CD14-positive monocyte (primary cell): ENCODE data around the gene SLC2A6. TPM values are rescaled to one million over a fixed set of nuclear protein-coding genes. Genes with fewer than 3 reads are reported as not detected.
A peak's percentile ranks its signal among the peaks of the same experiment; 100 is the strongest.

Experiments used
- DNase-seq, 3 donors: peaks; one replicate each; pipeline ENCODE4 v3.0.0-alpha.2; 2011 to 2022
- H2AFZ ChIP-seq: 2 replicates; pipeline ENCODE4 v1.6.0; 2012; ENCODE audit warnings: mild to moderate bottlenecking, low read depth, low read length, inconsistent platforms; ENCODE audit not compliant: insufficient read depth, poor library complexity, severe bottlenecking
- H3K27ac ChIP-seq, 2 donors: 1 replicate in 1 of 2; 2 replicates in 1 of 2; pipeline ENCODE4 v1.5.1; 2012 to 2013; ENCODE audit warnings: low read length in 2 of 2, control low read depth in 1 of 2, inconsistent platforms in 1 of 2, low read depth in 1 of 2, mild to moderate bottlenecking in 1 of 2
- H3K27me3 ChIP-seq, 2 donors: one replicate each; pipeline versions ENCODE4 v1.6.0 to v1.6.1; 2011 to 2013; ENCODE audit warnings: low read length in 2 of 2; ENCODE audit not compliant: control insufficient read depth in 2 of 2, insufficient read depth in 2 of 2
- H3K36me3 ChIP-seq, 2 donors: replicated peaks in 1 of 2; 1 replicate in 1 of 2; 2 replicates in 1 of 2; pipeline versions ENCODE4 v1.5.1 to v1.6.1; 2012 to 2013; ENCODE audit warnings: low read length in 2 of 2, control low read depth in 1 of 2, inconsistent platforms in 1 of 2, mild to moderate bottlenecking in 1 of 2; ENCODE audit not compliant: insufficient read depth in 2 of 2, control insufficient read depth in 1 of 2
- H3K4me1 ChIP-seq, 2 donors: 1 replicate in 1 of 2; 2 replicates in 1 of 2; pipeline versions ENCODE4 v1.5.1 to v1.6.1; 2012 to 2013; ENCODE audit warnings: low read length in 2 of 2, control low read depth in 1 of 2, inconsistent platforms in 1 of 2, mild to moderate bottlenecking in 1 of 2, moderate library complexity in 1 of 2; ENCODE audit not compliant: insufficient read depth in 2 of 2, control insufficient read depth in 1 of 2
- H3K4me2 ChIP-seq: replicated peaks from 2 replicates; pipeline ENCODE3; 2012; ENCODE audit warnings: low read length, moderate library complexity, mild to moderate bottlenecking; ENCODE audit not compliant: poor library complexity, severe bottlenecking; ENCODE audit errors: extremely low read depth
- H3K4me3 ChIP-seq, 3 experiments: fragments of 200-600 bp in 1 of 3; sonication (generic) in 1 of 3; replicated peaks in 1 of 3; 1 replicate in 2 of 3; 2 replicates in 1 of 3; pipeline ENCODE4 v1.5.1; 2011 to 2013; ENCODE audit warnings: low read length in 3 of 3, mild to moderate bottlenecking in 3 of 3, control low read depth in 2 of 3, low read depth in 2 of 3, inconsistent platforms in 1 of 3, moderate library complexity in 1 of 3
- H3K79me2 ChIP-seq: 2 replicates; pipeline ENCODE4 v1.6.0; 2012; ENCODE audit warnings: mild to moderate bottlenecking, control low read depth, inconsistent platforms, low read length, moderate library complexity; ENCODE audit not compliant: insufficient read depth
- H3K9ac ChIP-seq: 2 replicates; pipeline ENCODE4 v1.6.0; 2017; ENCODE audit warnings: low read length, mild to moderate bottlenecking; ENCODE audit not compliant: insufficient read depth, poor library complexity, severe bottlenecking
- H3K9me3 ChIP-seq, 2 donors: replicated peaks in 1 of 2; 1 replicate in 1 of 2; 2 replicates in 1 of 2; pipeline versions ENCODE4 v1.5.1 to v1.6.1; 2012 to 2013; ENCODE audit warnings: low read length in 2 of 2, control low read depth in 1 of 2; ENCODE audit not compliant: control insufficient read depth in 1 of 2, insufficient read depth in 1 of 2
- H4K20me1 ChIP-seq: 2 replicates; pipeline ENCODE4 v1.6.0; 2012; ENCODE audit warnings: mild to moderate bottlenecking, low read length, control low read depth, moderate library complexity; ENCODE audit not compliant: insufficient read depth
- H3K27ac Mint-ChIP-seq, 7 donors: one replicate each; pipeline ENCODE4 v1.8.0; 2020; ENCODE audit warnings: mild to moderate bottlenecking in 7 of 7, mixed read lengths in 7 of 7, moderate library complexity in 6 of 7, inconsistent platforms in 2 of 7
- H3K27me3 Mint-ChIP-seq, 3 donors: one replicate each; pipeline ENCODE4 v1.8.0; 2021 to 2022; ENCODE audit warnings: low read depth in 3 of 3, mild to moderate bottlenecking in 3 of 3, mixed read lengths in 3 of 3, moderate library complexity in 3 of 3, inconsistent platforms in 1 of 3
- H3K36me3 Mint-ChIP-seq, 2 donors: one replicate each; pipeline ENCODE4 v1.8.0; 2020; ENCODE audit warnings: mixed read lengths in 2 of 2, inconsistent platforms in 1 of 2, mild to moderate bottlenecking in 1 of 2
- H3K4me1 Mint-ChIP-seq: one replicate; pipeline ENCODE4 v1.8.0; 2020; ENCODE audit warnings: mild to moderate bottlenecking, mixed read lengths
- H3K4me3 Mint-ChIP-seq, 2 donors: one replicate each; pipeline ENCODE4 v1.8.0; 2020; ENCODE audit warnings: mild to moderate bottlenecking in 2 of 2, mixed read lengths in 2 of 2, moderate library complexity in 1 of 2
- H3K9me3 Mint-ChIP-seq, 7 donors: one replicate each; pipeline ENCODE4 v1.8.0; 2020 to 2022; ENCODE audit warnings: mixed read lengths in 7 of 7, mild to moderate bottlenecking in 6 of 7, moderate library complexity in 6 of 7, inconsistent platforms in 2 of 7
- CTCF ChIP-seq: fragments of 200-600 bp; IDR thresholded peaks from one replicate; pipeline ENCODE4 v1.8.0; 2022; ENCODE audit warnings: antibody characterized with exemption, mild to moderate bottlenecking
- WGBS: methylation state at CpG from one replicate; pipeline ENCODE4 v1.1.5; 2013; ENCODE audit warnings: missing lambda C conversion rate; ENCODE audit not compliant: insufficient coverage; 5-methylcytosine and 5-hydroxymethylcytosine counted together
- intact Hi-C, 2 donors: fragments of 100-400 bp; cut with micrococcal nuclease; formaldehyde crosslinking; loops; one replicate each; pipeline versions ENCODE4 v1.15.0 to v1.15.1; 2023
- polyA plus RNA-seq, 3 donors: library from polyadenylated mRNA; depleted of rRNA in 1 of 3; unstranded in 2 of 3; stranded (reverse) in 1 of 3; fragments of 300-500 nt in 2 of 3; fragments of >200 nt in 1 of 3; fragmentation: Illumina TruSeq in 2 of 3; gene quantifications; 1 replicate in 2 of 3; 2 replicates in 1 of 3; pipeline ENCODE4 v1.2.3, GENCODE V29; 2012 to 2021

Gene SLC2A6
- polyA plus RNA-seq, 3 donors, result 43.2 to 127 (median 60.4) TPM

DNA sequence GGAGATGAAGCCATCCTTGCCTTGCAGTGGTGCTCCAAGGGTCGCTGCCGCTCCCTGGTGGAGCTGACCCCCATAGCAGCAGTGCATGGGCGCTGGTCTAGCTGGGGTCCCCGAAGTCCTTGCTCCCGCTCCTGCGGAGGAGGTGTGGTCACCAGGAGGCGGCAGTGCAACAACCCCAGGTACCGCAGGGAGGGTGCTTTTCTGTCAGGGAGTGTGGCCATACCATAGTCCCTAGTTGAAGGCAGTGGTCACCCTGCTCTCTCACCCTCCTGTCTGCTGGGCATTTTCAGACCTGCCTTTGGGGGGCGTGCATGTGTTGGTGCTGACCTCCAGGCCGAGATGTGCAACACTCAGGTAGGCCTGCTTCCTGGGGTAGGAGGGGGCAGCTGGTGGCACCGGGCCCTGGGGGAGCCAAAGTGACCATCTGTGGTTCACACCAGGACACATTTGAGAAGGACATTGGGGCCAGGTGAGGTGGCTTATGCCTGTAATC is 45.5 kb downstream of the SLC2A6 start:
- peaks cover 5 to 8% of the 10 kb centered on the region in 2 donors for H3K4me1 ChIP-seq
- WGBS, result 97% methylated on average over 10 of the region's 11 CpGs
- H3K79me2 ChIP-seq, result no peaks in the 10 kb centered on the region

DNA sequence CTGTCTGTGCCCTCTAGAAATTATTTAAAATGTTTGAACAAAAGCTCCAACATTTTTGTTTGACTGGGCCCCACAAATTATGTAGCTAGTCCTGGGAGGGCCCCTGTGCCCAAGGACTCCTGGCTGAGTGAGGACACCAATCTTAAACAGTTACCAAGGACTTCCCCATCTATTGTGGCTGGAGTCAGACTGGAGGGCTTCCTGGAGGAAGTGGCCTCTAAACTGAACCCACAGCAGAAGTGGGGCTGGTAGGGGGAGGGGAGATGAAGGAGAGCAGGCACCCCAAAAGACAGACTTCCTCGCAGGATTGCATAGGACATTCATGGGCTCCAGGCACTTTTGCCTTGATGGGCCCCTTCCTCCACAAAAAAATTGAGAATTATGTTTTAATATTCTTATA is 48.7 kb downstream of the SLC2A6 start:
- Histone ChIP-seq H4K20me1 (no peaks in the 10 kb centered on the region), H3K27me3 (peaks cover 13 to 26% of the 10 kb centered on the region in 2 donors), H3K9ac (no peak overlapping the region), H3K4me1 (peaks cover 5 to 8% of the 10 kb centered on the region in 2 donors), H3K36me3 (no peaks in the 10 kb centered on the region), H3K27ac (no peak overlapping the region), H2AFZ (no peak overlapping the region), H3K4me3 (no peak overlapping the region), H3K9me3 (peaks cover 4 to 16% of the 10 kb centered on the region in 2 donors), H3K4me2 (no peak overlapping the region), H3K79me2 (no peaks in the 10 kb centered on the region)
- DNase-seq, result no peak
- intact Hi-C loops, result no loop called here
- Mint-ChIP-seq H3K36me3 (no peaks in the 10 kb centered on the region), H3K27me3 (peaks cover 26 to 44% (median 39%) of the 10 kb centered on the region in 3 donors), H3K27ac (no peak overlapping the region), H3K4me1 (peaks cover 4% of the 10 kb centered on the region), H3K4me3 (peak overlapping the region in 1 of 2 donors; percentile 65), H3K9me3 (peaks cover 0 to 10% (median 4%) of the 10 kb centered on the region in 7 donors)
- TF ChIP-seq CTCF, result no peak
- no CpG with 5 or more reads among the region's 1 CpG for WGBS

More for the DNA sequence above, 45.5 kb downstream of the SLC2A6 start:
- Mint-ChIP-seq H3K4me3 (no peak overlapping the region), H3K9me3 (peaks cover 0 to 7% (median 4%) of the 10 kb centered on the region in 7 donors), H3K27me3 (peaks cover 16 to 23% (median 23%) of the 10 kb centered on the region in 3 donors), H3K36me3 (no peaks in the 10 kb centered on the region), H3K4me1 (peaks cover 4% of the 10 kb centered on the region), H3K27ac (no peak overlapping the region)
- DNase-seq, result no peak
- no peak overlapping the region for H2AFZ ChIP-seq
- no peak overlapping the region for H3K4me3 ChIP-seq
- H3K27ac ChIP-seq, result no peak overlapping the region
- no peak overlapping the region for H3K4me2 ChIP-seq
- peaks cover 4 to 9% of the 10 kb centered on the region in 2 donors for H3K9me3 ChIP-seq
- no peak overlapping the region for H3K9ac ChIP-seq
- H3K27me3 ChIP-seq, result peaks cover 5 to 12% of the 10 kb centered on the region in 2 donors
- intact Hi-C loops, result no loop called here
- no peak for TF ChIP-seq CTCF
- no peaks in the 10 kb centered on the region for H3K36me3 ChIP-seq
- H4K20me1 ChIP-seq, result no peaks in the 10 kb centered on the region
